HG03139 (cell line): ENCODE data around the gene NMNAT1.
A peak's percentile ranks its signal among the peaks of the same experiment; 100 is the strongest.
"Not testable (repeated sequence)": the region's sequence is repeated elsewhere in the genome, so short reads cannot be mapped to it uniquely, and the experiment has no call there.

Experiments used
- ATAC-seq: cut with Tn5 transposase; IDR thresholded peaks from one replicate; pipeline ENCODE4 v1.9.1; 2021; ENCODE audit not compliant: unreplicated experiment

NMNAT1 gene

DNA sequence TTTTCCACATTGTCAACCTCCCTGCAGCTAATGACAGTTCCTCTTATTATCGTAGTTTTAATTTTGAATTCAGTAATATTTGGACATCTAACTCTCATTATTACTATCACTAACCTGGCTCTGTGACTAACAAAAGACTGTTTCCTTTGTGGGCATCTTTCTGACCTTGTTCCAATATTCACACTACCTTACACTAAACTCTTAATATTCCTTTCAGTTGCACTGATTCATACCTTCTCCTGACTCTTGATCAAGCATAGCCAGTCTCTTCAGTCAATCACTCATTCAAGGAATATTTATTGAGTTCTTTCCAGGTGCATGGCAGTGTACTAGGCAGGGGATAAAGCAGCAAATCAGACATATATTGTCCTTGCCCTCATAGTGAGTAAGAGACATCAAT lies 25.4 kb upstream of the NMNAT1 start:
- no peak for ATAC-seq

DNA sequence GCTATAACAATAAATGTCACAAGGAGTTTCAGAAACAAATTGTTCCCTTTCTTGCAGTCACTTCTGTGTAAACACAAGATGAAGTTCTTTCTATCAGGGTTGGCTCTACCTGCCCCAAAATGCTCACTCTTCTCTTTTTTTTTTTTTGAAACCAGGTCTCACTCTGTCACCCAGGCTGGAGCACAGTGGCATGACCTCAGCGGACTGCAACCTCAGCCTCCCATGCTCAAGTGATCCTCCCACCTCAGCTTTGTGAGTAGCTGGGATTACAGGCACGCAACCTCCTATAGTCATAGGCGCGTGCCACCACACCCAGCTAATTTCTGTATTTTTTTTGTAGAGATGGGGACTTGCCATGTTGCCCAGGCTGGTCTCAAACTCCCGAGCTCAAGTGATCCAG lies 22.7 kb upstream of the NMNAT1 start:
- ATAC-seq, result no peak

DNA sequence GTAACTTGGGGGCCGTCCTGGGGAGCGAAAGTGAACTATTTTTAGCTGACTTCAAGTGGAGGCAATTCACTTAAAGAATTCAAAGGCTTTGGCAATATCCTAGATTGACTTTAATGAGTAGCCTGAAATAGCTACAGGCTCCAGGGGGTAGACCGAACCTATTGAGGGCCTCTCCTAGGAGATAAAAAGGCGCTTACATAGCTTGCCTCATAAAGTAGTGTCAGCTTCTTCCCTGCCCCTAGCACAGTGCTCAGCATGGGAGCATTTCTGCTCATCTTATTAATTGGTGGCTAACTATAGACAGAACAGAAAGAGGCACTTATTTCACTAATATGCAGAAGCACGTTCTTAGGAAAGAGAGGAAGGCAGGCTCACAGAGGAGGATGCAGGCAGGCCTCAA lies 20.9 kb upstream of the NMNAT1 start:
- no peak for ATAC-seq

DNA sequence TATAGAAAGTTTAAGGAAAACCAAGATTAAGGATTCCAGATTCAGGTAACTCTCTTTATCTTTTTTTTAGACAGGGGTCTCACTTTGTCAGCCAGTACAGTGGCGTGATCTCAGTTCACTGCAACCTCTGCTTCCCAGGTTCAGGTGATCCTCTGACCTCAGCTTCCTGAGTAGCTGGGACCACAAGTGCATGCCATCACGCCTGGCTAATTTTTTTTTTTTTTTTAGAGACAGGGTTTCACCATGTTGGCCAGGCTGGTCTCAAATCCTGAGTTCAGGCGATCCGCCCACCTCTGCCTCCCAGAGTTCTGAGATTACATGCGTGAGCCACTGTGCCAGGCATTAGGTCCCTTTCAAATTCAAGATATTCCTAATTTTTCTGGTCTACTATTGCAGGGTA lies 16.0 kb upstream of the NMNAT1 start:
- no peak for ATAC-seq

DNA sequence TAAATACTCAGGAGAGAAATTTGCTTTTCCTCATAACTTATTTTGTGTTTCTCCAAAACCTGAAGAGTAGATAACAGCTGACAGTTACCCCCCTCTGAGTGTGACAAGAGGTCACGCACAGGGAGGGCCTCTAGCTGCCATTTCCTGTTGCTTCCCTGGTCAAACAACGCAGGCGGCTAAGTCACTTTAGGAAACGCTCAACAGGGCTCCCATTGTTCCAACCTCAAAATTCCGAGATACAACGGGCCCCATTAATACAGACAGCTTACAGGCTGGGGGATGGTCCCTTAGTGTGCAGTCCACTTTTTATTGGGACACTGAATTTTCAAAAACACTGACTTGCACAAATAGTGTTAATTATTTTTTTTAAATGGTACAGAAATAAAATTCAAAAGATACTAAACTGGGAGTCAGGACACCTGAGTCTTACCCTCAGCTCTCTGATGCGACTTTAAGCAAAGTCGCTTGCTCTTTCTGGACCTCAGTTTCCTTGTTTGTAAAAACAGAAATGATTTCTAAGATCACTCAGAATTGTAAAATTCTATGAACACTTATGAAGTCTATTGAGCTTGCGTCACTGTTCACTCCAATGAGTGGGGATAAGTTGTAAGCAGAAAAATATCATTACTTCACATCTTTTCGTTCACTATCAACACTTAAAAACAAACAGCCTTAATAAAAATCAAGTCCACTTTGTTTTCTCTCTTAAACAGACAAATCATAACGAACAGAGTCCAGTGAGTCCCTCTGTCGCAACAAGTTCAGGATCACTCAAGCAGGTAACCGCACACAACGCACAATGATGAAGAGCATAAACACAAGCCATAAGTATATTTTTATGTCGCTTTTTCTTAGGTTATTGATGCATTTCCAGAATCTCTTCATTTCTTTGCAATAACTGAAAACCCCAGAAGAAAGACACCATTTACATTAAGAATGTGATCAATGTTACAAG lies 13.6 kb upstream of the NMNAT1 start:
- ATAC-seq, result no peak

DNA sequence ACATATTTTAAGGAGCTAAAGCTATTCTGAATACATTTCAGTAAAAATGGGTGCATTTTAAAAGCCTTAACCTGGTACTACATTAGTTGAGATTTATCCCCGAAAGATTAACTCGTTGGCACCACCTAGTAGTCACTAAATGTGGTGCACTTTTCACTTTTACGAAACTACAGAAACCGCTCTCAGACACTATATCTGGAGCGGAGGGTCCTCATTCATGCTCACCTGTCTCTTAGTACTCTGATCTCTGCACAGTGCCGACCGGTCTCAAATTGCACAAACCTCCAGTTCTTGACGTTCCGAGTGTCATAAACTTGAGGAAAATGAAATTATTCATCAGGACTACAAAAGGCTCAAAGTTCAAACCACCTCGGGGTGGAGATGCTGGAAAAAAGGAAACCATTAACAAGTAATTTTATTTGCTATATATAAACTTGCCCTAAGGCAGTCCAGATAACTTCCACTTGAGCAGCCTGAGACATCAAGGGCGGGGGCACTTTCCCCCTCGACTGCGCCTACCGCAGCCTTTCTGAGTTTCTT lies 806 bp upstream of the NMNAT1 start:
- ATAC-seq, result peak; percentile 6

DNA sequence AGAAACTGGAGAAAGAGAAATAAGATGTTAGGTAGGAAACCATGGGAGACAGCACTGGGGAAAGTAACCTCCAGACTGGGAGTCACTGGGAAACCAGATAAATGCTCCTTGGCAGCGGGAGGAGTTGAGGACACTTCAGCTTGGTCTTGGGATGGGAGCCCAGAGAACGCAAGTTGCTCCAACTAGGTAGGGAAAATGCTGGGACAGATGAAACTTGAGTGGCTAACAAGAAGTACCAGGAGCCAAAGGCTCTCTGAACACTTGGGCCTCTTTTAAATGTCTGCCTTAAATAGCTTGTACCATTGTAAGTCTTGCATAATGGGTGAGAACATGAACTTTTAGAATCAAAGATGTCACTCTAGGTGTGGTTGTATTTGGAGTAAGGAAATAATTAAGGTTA lies 3.0 kb downstream of the NMNAT1 start:
- ATAC-seq, result no peak

DNA sequence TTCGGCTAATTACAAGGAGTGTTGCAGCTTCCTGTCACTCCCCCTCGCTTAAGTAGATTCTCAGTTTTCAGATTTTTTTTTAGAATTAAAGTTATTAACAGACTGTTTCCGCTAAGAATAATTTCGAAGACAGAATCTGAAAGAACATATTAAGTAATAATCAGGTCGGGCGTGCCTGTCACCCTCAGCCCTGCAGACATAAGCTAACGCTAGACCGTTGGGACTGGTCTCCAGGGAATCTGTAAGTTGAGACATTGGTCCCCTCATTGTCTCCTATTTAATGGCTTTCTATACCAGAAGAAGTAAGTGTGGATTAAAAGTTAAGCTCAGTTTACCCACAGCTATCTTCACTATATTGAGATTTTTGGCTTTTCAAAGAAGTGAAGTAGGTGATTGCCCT lies 14.5 kb downstream of the NMNAT1 start:
- ATAC-seq, result no peak

DNA sequence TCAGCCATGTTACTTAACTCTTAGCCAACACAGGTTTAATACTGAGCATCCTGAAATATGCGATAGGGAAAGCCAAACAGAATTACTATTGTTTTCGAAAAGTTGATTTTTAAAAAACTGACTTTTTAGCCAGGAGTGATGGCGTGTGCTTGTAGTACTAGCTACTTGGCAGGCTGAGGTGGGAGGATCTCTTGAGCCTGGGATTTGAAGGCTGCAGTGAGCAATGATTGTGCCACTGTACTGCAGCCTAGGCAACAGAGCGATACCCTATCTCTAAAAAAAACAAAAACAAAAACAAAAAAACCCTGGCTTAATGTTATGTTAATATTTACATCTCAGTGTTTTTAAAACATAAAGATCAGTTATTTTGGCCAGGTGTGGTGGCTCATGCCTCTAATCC lies 16.7 kb downstream of the NMNAT1 start:
- ATAC-seq, result no peak

DNA sequence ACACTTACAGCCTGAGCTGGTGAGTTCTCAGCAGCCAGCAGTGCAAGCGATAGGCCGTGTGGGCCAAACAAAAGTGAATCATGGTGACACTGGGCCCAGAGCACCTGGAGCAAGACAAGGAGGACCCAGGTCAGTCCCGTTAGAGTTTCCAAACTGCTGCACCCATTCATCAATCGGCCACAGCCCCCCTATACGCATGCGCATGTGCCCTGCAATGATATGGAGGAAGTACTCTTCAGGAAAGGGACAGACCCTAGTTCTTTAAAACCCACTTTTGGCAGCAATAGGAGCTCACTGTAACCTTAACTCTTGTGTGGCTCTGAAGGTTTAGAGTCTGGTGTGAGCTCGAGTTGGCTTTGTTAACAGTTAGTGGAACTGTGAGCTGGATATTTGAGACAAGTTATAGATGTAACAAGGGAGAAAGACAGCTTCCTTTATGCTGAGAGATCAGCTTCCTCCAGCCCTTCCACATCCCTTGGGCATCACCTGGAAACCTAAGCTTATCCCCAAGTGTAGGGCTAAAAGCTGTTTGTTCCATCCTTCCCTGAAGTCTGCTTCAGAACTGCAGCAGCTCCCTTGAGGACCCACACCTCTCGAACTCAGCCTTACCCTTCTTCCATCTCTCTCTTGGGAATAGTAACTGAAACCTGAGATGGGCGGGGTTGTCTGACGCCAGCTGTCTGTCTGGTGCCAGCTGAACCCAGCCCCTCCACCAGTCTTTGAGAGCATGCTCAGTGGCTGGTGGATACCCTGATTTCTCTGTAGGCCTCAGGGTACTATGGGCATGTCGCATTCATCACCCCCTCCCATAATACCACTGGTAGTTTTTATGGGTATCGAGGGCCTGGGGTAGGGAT lies 17.7 kb downstream of the NMNAT1 start:
- no peak for ATAC-seq

DNA sequence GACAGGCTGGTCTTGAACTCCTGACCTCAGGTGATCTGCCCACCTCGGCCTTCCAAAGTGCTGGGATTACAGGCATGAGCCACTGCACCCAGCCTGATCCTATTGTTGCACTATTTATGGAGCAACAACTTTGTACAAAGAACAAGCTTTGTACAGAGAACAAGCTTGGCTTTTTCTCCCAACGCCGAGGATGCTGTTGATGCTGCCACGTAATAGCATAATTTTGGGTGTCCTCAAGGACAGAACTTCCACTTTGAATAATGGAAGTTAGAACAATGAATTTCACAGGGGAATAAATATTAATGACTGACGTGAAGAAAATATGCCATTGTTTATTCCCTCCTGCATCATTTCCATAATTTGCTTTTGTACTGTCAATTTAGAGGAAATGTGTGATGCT lies 41.0 kb downstream of the NMNAT1 start:
- ATAC-seq, result no peak

DNA sequence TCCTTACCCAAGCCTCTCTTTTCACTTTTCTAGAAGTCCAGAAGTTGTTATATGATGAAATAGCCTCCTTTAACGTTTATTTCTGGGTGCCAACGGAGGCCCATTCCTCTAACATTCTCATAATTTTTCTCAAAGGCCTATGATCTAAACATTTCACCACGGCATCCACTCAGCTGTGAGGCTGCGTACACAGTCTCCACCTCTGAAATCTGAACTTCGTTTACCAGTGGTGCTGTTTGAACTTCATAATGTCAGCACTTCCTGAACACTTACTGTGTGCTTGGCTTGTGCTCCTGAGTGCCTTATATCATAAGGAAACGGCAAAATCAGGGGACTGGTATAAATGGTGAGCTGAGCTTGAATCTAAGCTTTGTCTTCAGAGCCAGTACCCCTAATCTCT lies 41.7 kb downstream of the NMNAT1 start:
- no peak for ATAC-seq

DNA sequence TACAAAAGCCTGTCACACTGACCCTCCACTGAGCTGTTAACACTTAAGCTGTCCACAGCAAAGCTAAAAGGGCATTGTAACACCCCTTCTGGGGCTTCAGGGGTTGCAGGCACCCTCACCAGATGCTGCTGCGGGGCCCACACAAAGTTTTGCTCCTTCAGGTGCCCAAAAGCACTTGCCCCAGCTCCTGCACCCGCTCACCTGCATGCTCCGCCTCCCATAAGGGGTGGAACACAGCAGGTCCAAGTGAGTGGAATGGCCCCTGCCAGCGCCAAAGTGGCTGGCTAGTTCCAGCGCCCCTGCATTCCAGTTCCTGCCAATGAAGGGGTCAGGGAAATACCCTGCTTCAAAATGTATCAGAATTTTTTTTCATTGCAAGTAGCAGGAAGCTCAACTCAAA lies 46.5 kb downstream of the NMNAT1 start:
- ATAC-seq, result no peak

DNA sequence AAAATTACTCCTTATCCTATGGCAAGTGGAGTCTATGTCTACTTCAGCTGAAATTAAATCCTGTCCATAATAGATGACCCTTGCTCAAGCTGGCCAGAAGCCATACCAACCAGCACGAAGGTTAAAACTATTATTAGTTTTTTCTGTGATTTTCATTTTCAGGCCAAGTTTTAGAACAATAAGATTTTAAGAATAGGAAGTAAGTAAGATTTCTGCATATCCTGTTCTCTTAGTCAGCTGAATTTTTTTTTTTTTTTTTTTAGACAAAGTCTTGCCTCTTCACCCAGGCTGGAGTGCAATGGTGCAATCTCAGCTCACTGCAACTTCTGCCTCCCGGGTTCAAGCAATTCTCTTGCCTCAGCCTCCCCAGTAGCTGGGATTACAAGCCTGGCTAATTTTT lies 47.7 kb downstream of the NMNAT1 start:
- ATAC-seq, result no peak

DNA sequence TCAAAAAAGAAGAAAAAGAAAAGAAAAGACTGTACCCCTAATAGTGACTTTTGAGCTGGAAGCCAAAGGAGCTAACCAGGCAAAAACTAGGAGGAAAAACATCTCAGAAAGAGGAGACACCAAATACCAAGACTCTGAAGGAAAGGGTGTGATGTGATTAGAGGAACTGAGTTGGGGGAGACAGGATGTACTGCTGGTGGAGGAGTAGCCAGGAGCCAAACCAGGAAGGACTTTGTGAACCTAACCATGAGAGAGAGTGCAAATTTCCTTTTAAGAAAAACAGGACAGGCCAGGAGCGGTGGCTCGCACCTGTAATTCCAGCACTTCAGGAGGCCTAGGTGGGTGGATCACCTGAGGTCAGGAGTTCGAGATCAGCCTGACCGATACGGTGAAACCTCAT lies 49.6 kb downstream of the NMNAT1 start:
- ATAC-seq, result no peak

DNA sequence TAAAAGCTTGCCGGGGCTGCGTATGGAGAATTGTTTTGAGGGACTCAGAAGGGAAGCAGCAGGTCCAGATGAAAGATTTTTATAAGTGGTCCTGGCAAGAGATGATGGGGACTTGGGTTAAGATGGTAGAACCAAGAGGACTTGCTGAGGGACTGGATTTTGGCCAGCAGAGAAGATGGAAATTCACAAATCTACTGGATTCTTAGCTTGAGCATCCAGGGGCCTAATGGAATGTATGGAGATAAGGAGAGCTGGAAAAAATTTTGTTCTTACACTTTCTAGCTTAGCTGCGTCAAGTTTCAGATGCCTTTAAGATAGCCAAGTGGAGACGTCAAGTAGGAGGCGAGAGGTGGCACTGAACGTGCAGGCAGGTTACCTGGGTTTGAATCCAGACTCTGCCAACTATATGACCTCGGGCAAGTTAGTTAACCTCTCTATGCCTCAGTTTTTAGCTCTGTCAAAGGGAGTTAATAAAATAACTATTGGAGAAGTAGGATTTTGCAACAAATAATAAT lies 50.3 kb downstream of the NMNAT1 start:
- no peak for ATAC-seq

DNA sequence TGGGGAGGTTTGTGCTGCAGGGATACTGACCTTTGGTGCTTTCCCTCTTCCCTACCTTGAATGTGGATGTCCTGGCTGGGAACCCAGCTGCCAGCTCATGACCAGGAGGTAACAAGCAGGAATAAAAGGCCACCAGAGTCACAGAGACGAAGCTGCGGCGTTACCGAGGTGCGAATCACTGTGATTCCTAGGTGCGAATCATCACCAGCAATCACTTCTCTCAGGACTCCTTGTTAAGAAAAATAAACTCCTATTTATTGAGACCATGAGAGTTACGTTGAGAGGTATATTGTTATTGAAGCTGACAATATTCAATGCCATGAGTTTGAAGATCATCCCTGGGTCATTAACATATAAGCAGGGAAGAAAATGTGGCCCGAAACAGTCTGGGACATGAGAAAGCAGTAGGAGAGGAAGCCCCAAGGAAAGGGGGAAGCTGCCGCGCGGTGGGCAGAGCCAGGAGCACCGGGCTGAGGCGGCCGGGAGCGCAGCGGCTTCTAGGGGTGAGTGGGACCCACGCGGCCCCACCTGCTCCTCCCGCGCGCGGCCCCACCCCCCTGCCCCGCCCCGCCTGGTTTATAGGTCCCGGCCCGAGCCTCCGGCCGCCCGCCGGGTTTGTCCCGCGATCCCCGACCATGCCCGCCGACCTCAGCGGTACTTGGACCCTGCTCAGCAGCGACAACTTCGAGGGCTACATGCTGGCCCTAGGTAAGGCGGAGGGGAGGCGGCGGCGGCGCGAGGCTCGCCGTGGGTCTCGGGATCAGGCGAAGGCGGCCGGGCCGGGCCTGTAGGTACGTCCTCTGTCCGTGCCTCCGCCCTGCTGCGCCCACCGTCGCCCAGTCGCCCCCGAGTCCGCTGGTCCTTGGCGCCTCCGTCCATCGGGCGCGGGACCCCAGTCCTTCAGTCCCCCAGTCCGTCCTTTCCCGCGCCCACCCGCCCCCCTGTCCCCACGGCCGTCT lies 53.6 kb downstream of the NMNAT1 start, which contains the start of gene RBP7:
Gene RBP7, plus strand, starts transcription at position 605 of the 959 bp plus-strand sequence. Its CDS starts 31 bp downstream, at position 636.
- no peak for ATAC-seq

DNA sequence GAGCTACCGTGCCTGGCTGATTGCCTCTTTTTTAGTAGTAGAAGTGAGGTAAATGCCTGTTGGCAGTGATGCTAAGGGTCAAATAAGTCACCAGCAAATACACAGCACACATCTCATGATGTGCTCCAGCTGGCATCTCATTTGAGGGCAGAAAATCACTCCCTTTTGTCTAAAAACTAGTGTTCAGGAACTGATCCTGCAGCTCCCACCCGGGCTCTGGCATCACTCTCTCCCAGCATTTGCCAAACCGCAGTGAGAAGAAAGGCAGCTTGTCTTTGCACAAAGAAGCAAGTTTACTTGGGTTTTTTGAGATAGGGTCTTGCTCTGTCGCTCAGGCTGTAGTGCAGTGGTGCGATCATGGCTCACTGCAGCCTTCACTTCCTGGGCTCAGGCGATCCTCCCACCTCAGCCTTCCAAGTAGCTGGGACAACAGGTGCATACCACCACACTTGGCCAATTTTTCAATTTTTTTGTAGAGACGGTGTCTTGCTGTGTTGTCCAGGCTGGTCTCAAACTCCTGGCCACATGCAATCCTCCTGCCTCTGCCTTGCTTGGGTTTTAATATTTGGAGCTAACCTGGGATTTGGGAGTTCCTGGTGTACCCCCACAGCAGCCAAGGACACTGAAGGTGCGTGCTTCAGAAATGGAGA lies 57.9 kb downstream of the NMNAT1 start:
- no peak for ATAC-seq

DNA sequence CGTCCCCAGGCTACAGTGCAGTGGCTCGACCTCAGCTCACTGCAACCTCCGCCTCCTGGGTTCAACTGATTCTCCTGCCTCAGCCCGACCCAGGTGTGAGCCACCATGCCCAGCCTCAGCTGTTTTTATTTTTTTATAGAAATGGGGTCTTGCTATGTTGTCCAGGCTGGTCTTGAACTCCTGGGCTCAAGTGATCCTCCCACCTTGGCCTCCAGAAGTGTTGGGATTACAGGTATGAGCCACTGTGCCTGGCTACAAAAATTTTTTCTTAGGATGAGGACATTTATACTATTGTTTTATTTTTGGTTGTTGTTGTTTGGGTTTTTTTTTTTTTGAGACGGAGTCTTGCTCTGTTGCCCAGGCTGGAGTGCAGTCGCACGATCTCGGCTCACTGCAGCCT lies 62.0 kb downstream of the NMNAT1 start:
- not testable (repeated sequence) for ATAC-seq

DNA sequence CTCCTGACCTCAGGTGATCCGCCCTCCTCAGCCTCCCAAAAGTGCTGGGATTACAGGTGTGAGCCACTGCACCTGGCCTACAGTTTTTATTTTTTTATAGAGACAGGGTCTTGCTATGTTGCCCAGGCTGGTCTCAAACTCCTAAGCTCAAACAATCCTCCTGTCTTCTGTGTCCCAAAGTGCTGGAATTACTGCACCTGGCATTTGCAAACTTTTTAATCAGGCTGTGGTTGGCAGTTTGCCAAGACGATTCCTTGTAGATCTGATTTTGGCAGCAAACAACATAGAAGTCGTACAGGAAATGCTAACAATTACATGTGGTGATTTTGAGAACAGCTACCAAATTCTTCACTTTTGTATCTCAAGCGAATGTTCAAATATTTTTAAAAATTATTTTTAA lies 63.9 kb downstream of the NMNAT1 start:
- ATAC-seq, result no peak
